ENCODE data around the gene TCFL5. TPM values are rescaled to one million over a fixed set of nuclear protein-coding genes. Genes with fewer than 3 reads are reported as not detected.

The TCFL5 gene
- total RNA-seq, 1 experiment from 2014 or later, result 20.4 TPM

DNA sequence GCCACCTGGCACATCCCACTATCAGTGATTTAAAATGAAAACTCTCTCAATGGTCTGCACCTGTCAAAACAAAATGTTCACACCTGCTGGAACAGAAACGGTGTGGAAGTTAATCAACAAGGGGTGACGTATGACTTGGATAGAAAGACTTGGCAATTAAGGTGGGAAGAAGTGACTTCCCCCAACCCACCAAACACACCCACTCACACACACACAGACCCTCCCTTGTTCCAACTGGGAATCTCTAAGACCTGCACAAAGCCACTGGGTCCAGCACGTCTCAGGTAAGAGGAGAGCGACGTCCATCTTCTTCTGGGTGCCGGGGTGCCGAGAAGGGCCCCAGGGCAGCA, 25.1 kb upstream of the TCFL5 start:
- Mint-ChIP-seq H3K27ac (peak overlapping the region; percentile 79), H3K36me3 (peaks cover 53% of the 10 kb centered on the region)
- POLR2A ChIA-PET, result no interaction called here

More for the DNA sequence above, 25.1 kb upstream of the TCFL5 start:
- ATAC-seq (no peak), DNase-seq (ENCODE audit: low spot score) (no peak)
- Mint-ChIP-seq H3K4me3 (no peak overlapping the region), H3K4me1 (peaks cover 34% of the 10 kb centered on the region), H3K9me3 (no peaks in the 10 kb centered on the region), H3K27me3 (ENCODE audit: low read depth) (no peaks in the 10 kb centered on the region)
- TF ChIP-seq SMAD4 (CRISPR knock-in tag; IDR thresholded peaks at IDR 0.05) (no peak), JAZF1 (CRISPR knock-in tag; IDR thresholded peaks at IDR 0.05) (no peak), GTF2I (CRISPR knock-in tag; conservative IDR thresholded peaks at IDR 0.05) (no peak), SOX15 (CRISPR knock-in tag; IDR thresholded peaks at IDR 0.05) (no peak), ETV6 (CRISPR knock-in tag; IDR thresholded peaks at IDR 0.05) (no peak), EMX1 (CRISPR knock-in tag; IDR thresholded peaks at IDR 0.05) (no peak), TEAD1 (CRISPR knock-in tag; IDR thresholded peaks at IDR 0.05) (no peak), ZBTB21 (CRISPR knock-in tag; IDR thresholded peaks at IDR 0.05; ENCODE audit: borderline replicate concordance) (no peak), TP53 (CRISPR knock-in tag; IDR thresholded peaks at IDR 0.05) (no peak), ESRRA (CRISPR knock-in tag; IDR thresholded peaks at IDR 0.05; ENCODE audit: borderline replicate concordance) (no peak), ZNF671 (CRISPR knock-in tag; IDR thresholded peaks at IDR 0.05) (no peak), CREB1 (CRISPR knock-in tag; IDR thresholded peaks at IDR 0.05) (no peak), KAT7 (CRISPR knock-in tag; IDR thresholded peaks at IDR 0.05; ENCODE audit: borderline replicate concordance) (no peak), ZNF232 (CRISPR knock-in tag; IDR thresholded peaks at IDR 0.05) (no peak)
- TF ChIP-seq, protein P1, sequence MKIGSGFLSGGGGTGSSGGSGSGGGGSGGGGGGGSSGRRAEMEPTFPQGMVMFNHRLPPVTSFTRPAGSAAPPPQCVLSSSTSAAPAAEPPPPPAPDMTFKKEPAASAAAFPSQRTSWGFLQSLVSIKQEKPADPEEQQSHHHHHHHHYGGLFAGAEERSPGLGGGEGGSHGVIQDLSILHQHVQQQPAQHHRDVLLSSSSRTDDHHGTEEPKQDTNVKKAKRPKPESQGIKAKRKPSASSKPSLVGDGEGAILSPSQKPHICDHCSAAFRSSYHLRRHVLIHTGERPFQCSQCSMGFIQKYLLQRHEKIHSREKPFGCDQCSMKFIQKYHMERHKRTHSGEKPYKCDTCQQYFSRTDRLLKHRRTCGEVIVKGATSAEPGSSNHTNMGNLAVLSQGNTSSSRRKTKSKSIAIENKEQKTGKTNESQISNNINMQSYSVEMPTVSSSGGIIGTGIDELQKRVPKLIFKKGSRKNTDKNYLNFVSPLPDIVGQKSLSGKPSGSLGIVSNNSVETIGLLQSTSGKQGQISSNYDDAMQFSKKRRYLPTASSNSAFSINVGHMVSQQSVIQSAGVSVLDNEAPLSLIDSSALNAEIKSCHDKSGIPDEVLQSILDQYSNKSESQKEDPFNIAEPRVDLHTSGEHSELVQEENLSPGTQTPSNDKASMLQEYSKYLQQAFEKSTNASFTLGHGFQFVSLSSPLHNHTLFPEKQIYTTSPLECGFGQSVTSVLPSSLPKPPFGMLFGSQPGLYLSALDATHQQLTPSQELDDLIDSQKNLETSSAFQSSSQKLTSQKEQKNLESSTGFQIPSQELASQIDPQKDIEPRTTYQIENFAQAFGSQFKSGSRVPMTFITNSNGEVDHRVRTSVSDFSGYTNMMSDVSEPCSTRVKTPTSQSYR (CRISPR knock-in tag; IDR thresholded peaks at IDR 0.05), result no peak
- TF ChIP-seq, protein P2, sequence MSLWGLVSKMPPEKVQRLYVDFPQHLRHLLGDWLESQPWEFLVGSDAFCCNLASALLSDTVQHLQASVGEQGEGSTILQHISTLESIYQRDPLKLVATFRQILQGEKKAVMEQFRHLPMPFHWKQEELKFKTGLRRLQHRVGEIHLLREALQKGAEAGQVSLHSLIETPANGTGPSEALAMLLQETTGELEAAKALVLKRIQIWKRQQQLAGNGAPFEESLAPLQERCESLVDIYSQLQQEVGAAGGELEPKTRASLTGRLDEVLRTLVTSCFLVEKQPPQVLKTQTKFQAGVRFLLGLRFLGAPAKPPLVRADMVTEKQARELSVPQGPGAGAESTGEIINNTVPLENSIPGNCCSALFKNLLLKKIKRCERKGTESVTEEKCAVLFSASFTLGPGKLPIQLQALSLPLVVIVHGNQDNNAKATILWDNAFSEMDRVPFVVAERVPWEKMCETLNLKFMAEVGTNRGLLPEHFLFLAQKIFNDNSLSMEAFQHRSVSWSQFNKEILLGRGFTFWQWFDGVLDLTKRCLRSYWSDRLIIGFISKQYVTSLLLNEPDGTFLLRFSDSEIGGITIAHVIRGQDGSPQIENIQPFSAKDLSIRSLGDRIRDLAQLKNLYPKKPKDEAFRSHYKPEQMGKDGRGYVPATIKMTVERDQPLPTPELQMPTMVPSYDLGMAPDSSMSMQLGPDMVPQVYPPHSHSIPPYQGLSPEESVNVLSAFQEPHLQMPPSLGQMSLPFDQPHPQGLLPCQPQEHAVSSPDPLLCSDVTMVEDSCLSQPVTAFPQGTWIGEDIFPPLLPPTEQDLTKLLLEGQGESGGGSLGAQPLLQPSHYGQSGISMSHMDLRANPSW (CRISPR knock-in tag; conservative IDR thresholded peaks at IDR 0.05; ENCODE audit: low read depth), result no peak
- TF ChIP-seq, protein P3, sequence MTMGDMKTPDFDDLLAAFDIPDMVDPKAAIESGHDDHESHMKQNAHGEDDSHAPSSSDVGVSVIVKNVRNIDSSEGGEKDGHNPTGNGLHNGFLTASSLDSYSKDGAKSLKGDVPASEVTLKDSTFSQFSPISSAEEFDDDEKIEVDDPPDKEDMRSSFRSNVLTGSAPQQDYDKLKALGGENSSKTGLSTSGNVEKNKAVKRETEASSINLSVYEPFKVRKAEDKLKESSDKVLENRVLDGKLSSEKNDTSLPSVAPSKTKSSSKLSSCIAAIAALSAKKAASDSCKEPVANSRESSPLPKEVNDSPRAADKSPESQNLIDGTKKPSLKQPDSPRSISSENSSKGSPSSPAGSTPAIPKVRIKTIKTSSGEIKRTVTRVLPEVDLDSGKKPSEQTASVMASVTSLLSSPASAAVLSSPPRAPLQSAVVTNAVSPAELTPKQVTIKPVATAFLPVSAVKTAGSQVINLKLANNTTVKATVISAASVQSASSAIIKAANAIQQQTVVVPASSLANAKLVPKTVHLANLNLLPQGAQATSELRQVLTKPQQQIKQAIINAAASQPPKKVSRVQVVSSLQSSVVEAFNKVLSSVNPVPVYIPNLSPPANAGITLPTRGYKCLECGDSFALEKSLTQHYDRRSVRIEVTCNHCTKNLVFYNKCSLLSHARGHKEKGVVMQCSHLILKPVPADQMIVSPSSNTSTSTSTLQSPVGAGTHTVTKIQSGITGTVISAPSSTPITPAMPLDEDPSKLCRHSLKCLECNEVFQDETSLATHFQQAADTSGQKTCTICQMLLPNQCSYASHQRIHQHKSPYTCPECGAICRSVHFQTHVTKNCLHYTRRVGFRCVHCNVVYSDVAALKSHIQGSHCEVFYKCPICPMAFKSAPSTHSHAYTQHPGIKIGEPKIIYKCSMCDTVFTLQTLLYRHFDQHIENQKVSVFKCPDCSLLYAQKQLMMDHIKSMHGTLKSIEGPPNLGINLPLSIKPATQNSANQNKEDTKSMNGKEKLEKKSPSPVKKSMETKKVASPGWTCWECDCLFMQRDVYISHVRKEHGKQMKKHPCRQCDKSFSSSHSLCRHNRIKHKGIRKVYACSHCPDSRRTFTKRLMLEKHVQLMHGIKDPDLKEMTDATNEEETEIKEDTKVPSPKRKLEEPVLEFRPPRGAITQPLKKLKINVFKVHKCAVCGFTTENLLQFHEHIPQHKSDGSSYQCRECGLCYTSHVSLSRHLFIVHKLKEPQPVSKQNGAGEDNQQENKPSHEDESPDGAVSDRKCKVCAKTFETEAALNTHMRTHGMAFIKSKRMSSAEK (CRISPR knock-in tag; IDR thresholded peaks at IDR 0.05; ENCODE audit: borderline replicate concordance), result no peak
- TF ChIP-seq, protein P4, sequence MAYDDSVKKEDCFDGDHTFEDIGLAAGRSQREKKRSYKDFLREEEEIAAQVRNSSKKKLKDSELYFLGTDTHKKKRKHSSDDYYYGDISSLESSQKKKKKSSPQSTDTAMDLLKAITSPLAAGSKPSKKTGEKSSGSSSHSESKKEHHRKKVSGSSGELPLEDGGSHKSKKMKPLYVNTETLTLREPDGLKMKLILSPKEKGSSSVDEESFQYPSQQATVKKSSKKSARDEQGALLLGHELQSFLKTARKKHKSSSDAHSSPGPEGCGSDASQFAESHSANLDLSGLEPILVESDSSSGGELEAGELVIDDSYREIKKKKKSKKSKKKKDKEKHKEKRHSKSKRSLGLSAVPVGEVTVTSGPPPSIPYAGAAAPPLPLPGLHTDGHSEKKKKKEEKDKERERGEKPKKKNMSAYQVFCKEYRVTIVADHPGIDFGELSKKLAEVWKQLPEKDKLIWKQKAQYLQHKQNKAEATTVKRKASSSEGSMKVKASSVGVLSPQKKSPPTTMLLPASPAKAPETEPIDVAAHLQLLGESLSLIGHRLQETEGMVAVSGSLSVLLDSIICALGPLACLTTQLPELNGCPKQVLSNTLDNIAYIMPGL (CRISPR knock-in tag; IDR thresholded peaks at IDR 0.05), result no peak
- TF ChIP-seq, protein P5, sequence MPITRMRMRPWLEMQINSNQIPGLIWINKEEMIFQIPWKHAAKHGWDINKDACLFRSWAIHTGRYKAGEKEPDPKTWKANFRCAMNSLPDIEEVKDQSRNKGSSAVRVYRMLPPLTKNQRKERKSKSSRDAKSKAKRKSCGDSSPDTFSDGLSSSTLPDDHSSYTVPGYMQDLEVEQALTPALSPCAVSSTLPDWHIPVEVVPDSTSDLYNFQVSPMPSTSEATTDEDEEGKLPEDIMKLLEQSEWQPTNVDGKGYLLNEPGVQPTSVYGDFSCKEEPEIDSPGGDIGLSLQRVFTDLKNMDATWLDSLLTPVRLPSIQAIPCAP (CRISPR knock-in tag; IDR thresholded peaks at IDR 0.05), result no peak
- TF ChIP-seq, protein P6, sequence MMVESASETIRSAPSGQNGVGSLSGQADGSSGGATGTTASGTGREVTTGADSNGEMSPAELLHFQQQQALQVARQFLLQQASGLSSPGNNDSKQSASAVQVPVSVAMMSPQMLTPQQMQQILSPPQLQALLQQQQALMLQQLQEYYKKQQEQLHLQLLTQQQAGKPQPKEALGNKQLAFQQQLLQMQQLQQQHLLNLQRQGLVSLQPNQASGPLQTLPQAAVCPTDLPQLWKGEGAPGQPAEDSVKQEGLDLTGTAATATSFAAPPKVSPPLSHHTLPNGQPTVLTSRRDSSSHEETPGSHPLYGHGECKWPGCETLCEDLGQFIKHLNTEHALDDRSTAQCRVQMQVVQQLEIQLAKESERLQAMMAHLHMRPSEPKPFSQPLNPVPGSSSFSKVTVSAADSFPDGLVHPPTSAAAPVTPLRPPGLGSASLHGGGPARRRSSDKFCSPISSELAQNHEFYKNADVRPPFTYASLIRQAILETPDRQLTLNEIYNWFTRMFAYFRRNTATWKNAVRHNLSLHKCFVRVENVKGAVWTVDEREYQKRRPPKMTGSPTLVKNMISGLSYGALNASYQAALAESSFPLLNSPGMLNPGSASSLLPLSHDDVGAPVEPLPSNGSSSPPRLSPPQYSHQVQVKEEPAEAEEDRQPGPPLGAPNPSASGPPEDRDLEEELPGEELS (CRISPR knock-in tag; IDR thresholded peaks at IDR 0.05), result no peak
- CTCF ChIA-PET, result interaction anchor here (0.9 to 1.4 kb wide), 3 partner anchors 16 to 86 kb away, joined by 3 to 4 read pairs (median 4); no protein-coding TSS in a partner anchor

All from WTC11 (cell line).